ENCODE results near the gene LRIG1.

DNA sequence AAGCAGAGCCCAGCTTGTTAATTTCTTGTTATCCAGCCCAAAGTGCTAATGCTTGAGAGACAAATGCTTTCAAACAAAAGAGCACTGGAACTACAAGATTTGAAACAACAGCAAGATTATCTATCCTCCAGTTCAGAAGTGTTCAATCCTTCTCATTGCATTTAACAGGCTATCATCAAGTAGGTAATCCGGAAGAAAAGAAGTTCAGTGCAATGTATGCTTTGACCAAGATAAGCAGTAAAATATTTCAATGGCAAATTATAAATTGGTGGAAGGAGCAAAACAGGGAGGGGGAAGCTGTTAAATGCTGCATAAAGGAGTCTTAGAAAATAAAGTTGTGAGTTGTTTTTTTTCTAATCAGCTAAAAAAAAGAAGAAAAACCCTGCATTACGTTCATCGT is 8.8 kb downstream of the LRIG1 start:
- TF ChIP-seq, protein P1, sequence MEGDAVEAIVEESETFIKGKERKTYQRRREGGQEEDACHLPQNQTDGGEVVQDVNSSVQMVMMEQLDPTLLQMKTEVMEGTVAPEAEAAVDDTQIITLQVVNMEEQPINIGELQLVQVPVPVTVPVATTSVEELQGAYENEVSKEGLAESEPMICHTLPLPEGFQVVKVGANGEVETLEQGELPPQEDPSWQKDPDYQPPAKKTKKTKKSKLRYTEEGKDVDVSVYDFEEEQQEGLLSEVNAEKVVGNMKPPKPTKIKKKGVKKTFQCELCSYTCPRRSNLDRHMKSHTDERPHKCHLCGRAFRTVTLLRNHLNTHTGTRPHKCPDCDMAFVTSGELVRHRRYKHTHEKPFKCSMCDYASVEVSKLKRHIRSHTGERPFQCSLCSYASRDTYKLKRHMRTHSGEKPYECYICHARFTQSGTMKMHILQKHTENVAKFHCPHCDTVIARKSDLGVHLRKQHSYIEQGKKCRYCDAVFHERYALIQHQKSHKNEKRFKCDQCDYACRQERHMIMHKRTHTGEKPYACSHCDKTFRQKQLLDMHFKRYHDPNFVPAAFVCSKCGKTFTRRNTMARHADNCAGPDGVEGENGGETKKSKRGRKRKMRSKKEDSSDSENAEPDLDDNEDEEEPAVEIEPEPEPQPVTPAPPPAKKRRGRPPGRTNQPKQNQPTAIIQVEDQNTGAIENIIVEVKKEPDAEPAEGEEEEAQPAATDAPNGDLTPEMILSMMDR (IDR thresholded peaks at IDR 0.05; ENCODE audit: poor library complexity): no peak
- TF ChIP-seq EZH2 (IDR thresholded peaks at IDR 0.05; ENCODE audit: borderline replicate concordance): no peak
